HG03432 (cell line): ENCODE measurements around the gene BORA.
A peak's percentile ranks its signal among the peaks of the same experiment; 100 is the strongest.
"Not testable (repeated sequence)": the region's sequence is repeated elsewhere in the genome, so short reads cannot be mapped to it uniquely, and the experiment has no call there.

ENCODE experiments used
- ATAC-seq: cut with Tn5 transposase; IDR thresholded peaks from one replicate; pipeline ENCODE4 v1.9.1; 2021; ENCODE audit warnings: mild to moderate bottlenecking, moderate library complexity; ENCODE audit not compliant: unreplicated experiment

Gene BORA

GRCh38 chr13:72760189-72760588 is 32.5 kb downstream of the BORA start:
- ATAC-seq = no peak

GRCh38 chr13:72763411-72763810 is 35.7 kb downstream of the BORA start:
- no peak for ATAC-seq

GRCh38 chr13:72774019-72774418 is 46.3 kb downstream of the BORA start:
- no peak for ATAC-seq

- peak; percentile 97 for ATAC-seq
These were observed 54.0 kb downstream of the BORA start, which contains the start of the genes DIS3 and PIBF1 for GRCh38 chr13:72781451-72782439. Gene DIS3, minus strand, starts transcription at chr13:72781900. Its CDS starts 68 bp downstream, at chr13:72781832. Gene PIBF1, plus strand, starts transcription at chr13:72782133. Its CDS starts 1,337 bp downstream, at chr13:72783470.

- no peak for ATAC-seq
These were observed 55.0 kb downstream of the BORA start for GRCh38 chr13:72782717-72783116.

- ATAC-seq = not testable (repeated sequence)
These were observed 57.0 kb downstream of the BORA start for GRCh38 chr13:72784679-72785078.

GRCh38 chr13:72788831-72789230 is 61.1 kb downstream of the BORA start:
- no peak for ATAC-seq

- no peak for ATAC-seq
These were observed 64.9 kb downstream of the BORA start for GRCh38 chr13:72792640-72793039.

GRCh38 chr13:72798817-72799216 is 71.1 kb downstream of the BORA start:
- no peak for ATAC-seq

- ATAC-seq = no peak
These were observed 76.6 kb downstream of the BORA start for GRCh38 chr13:72804301-72804700.
